WTC11 (cell line): ENCODE data around the gene NOSTRIN.
"Not testable (repeated sequence)": the region's sequence is repeated elsewhere in the genome, so short reads cannot be mapped to it uniquely, and the experiment has no call there.

Source experiments
- EMX1 ChIP-seq: fragments of 250-450 bp; sonication (Bioruptor Pico); IDR thresholded peaks from 2 replicates; pipeline ENCODE4 v1.8.0; 2021; ENCODE audit warnings: mild to moderate bottlenecking
- FOXK1 ChIP-seq: sonication (generic); formaldehyde crosslinking; IDR thresholded peaks from 2 replicates; pipeline ENCODE4 v1.8.0; 2022; ENCODE audit warnings: mild to moderate bottlenecking, moderate library complexity, missing genetic modification reagents
- GRHL2 ChIP-seq: fragments of 250-450 bp; sonication (Bioruptor Pico); IDR thresholded peaks from 2 replicates; pipeline ENCODE4 v1.8.0; 2022; ENCODE audit warnings: mild to moderate bottlenecking, moderate library complexity; ENCODE audit not compliant: insufficient replicate concordance, severe bottlenecking
- NFATC4 ChIP-seq: fragments of 250-450 bp; sonication (Bioruptor Pico); IDR thresholded peaks from 2 replicates; pipeline ENCODE4 v1.9.0; 2021; ENCODE audit warnings: mild to moderate bottlenecking
- NR1H2 ChIP-seq: sonication (generic); formaldehyde crosslinking; IDR thresholded peaks from 2 replicates; pipeline ENCODE4 v1.9.0; 2021; ENCODE audit warnings: mild to moderate bottlenecking, moderate library complexity, missing genetic modification reagents
- TP53 ChIP-seq: sonication (generic); formaldehyde crosslinking; IDR thresholded peaks from 2 replicates; pipeline ENCODE4 v1.8.1; 2023; ENCODE audit warnings: mild to moderate bottlenecking, missing genetic modification reagents
- ZNF121 ChIP-seq: sonication (generic); formaldehyde crosslinking; IDR thresholded peaks from 2 replicates; pipeline ENCODE4 v1.8.0; 2023; ENCODE audit warnings: missing genetic modification reagents
- TF ChIP-seq, protein P1 (sequence below): sonication (generic); formaldehyde crosslinking; conservative IDR thresholded peaks from 2 replicates; pipeline ENCODE4 v1.8.1; 2023; ENCODE audit warnings: mild to moderate bottlenecking, low read depth, missing genetic modification reagents, moderate library complexity
- TF ChIP-seq, protein P2 (sequence below): sonication (generic); formaldehyde crosslinking; IDR thresholded peaks from 2 replicates; pipeline ENCODE4 v1.8.0; 2022; ENCODE audit warnings: mild to moderate bottlenecking, missing genetic modification reagents
- TF ChIP-seq, protein P3 (sequence below): fragments of 200-600 bp; IDR thresholded peaks from 2 replicates; pipeline ENCODE4 v1.8.0; 2022; ENCODE audit warnings: antibody characterized with exemption
- TF ChIP-seq, protein P4 (sequence below): sonication (generic); formaldehyde crosslinking; IDR thresholded peaks from 2 replicates; pipeline ENCODE4 v1.8.1; 2023; ENCODE audit warnings: mild to moderate bottlenecking, missing genetic modification reagents, moderate library complexity

DNA sequence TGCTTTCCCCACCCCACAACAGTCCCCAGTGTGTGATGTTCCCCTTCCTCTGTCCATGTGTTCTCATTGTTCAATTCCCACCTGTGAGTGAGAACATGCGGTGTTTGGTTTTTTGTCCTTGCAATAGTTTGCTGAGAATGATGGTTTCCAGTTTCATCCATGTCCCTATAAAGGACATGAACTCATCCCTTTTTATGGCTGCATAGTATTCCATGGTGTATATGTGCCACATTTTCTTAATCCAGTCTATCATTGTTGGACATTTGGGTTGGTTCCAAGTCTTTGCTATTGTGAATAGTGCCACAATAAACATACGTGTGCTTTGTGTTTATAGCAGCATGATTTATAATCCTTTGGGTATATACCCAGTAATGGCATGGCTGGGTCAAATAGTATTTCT, 11.3 kb upstream of the NOSTRIN start:
- TF ChIP-seq, protein P1, sequence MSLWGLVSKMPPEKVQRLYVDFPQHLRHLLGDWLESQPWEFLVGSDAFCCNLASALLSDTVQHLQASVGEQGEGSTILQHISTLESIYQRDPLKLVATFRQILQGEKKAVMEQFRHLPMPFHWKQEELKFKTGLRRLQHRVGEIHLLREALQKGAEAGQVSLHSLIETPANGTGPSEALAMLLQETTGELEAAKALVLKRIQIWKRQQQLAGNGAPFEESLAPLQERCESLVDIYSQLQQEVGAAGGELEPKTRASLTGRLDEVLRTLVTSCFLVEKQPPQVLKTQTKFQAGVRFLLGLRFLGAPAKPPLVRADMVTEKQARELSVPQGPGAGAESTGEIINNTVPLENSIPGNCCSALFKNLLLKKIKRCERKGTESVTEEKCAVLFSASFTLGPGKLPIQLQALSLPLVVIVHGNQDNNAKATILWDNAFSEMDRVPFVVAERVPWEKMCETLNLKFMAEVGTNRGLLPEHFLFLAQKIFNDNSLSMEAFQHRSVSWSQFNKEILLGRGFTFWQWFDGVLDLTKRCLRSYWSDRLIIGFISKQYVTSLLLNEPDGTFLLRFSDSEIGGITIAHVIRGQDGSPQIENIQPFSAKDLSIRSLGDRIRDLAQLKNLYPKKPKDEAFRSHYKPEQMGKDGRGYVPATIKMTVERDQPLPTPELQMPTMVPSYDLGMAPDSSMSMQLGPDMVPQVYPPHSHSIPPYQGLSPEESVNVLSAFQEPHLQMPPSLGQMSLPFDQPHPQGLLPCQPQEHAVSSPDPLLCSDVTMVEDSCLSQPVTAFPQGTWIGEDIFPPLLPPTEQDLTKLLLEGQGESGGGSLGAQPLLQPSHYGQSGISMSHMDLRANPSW (CRISPR knock-in tag): not testable (repeated sequence)
- TF ChIP-seq GRHL2 (CRISPR knock-in tag); NFATC4 (CRISPR knock-in tag); EMX1 (CRISPR knock-in tag); ZNF121 (CRISPR knock-in tag); NR1H2 (CRISPR knock-in tag); FOXK1 (CRISPR knock-in tag); TP53: not testable (repeated sequence)
- TF ChIP-seq, protein P2, sequence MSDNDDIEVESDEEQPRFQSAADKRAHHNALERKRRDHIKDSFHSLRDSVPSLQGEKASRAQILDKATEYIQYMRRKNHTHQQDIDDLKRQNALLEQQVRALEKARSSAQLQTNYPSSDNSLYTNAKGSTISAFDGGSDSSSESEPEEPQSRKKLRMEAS: not testable (repeated sequence)
- TF ChIP-seq, protein P3, sequence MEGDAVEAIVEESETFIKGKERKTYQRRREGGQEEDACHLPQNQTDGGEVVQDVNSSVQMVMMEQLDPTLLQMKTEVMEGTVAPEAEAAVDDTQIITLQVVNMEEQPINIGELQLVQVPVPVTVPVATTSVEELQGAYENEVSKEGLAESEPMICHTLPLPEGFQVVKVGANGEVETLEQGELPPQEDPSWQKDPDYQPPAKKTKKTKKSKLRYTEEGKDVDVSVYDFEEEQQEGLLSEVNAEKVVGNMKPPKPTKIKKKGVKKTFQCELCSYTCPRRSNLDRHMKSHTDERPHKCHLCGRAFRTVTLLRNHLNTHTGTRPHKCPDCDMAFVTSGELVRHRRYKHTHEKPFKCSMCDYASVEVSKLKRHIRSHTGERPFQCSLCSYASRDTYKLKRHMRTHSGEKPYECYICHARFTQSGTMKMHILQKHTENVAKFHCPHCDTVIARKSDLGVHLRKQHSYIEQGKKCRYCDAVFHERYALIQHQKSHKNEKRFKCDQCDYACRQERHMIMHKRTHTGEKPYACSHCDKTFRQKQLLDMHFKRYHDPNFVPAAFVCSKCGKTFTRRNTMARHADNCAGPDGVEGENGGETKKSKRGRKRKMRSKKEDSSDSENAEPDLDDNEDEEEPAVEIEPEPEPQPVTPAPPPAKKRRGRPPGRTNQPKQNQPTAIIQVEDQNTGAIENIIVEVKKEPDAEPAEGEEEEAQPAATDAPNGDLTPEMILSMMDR: not testable (repeated sequence)
- TF ChIP-seq, protein P4, sequence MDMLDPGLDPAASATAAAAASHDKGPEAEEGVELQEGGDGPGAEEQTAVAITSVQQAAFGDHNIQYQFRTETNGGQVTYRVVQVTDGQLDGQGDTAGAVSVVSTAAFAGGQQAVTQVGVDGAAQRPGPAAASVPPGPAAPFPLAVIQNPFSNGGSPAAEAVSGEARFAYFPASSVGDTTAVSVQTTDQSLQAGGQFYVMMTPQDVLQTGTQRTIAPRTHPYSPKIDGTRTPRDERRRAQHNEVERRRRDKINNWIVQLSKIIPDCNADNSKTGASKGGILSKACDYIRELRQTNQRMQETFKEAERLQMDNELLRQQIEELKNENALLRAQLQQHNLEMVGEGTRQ (CRISPR knock-in tag): not testable (repeated sequence)
